ENCODE results near the gene TULP4.

- TF ChIP-seq, protein P1, sequence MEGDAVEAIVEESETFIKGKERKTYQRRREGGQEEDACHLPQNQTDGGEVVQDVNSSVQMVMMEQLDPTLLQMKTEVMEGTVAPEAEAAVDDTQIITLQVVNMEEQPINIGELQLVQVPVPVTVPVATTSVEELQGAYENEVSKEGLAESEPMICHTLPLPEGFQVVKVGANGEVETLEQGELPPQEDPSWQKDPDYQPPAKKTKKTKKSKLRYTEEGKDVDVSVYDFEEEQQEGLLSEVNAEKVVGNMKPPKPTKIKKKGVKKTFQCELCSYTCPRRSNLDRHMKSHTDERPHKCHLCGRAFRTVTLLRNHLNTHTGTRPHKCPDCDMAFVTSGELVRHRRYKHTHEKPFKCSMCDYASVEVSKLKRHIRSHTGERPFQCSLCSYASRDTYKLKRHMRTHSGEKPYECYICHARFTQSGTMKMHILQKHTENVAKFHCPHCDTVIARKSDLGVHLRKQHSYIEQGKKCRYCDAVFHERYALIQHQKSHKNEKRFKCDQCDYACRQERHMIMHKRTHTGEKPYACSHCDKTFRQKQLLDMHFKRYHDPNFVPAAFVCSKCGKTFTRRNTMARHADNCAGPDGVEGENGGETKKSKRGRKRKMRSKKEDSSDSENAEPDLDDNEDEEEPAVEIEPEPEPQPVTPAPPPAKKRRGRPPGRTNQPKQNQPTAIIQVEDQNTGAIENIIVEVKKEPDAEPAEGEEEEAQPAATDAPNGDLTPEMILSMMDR (IDR thresholded peaks at IDR 0.05), result no peak
- no peak for TF ChIP-seq ZFX (IDR thresholded peaks at IDR 0.05; ENCODE audit: borderline replicate concordance)
Observed at GRCh38 chr6:158414851-158415262, 102.6 kb downstream of the TULP4 start.
